Endothelial cell of umbilical vein (primary cell): ENCODE data around the gene MROH2A. TPM values are rescaled to one million over a fixed set of nuclear protein-coding genes. Genes with fewer than 3 reads are reported as not detected.

Source experiments
- BruUV-seq: library from RNA; stranded (reverse); fragments of 400-500 nt; replicated peaks from 2 replicates; lab custom pipeline; 2021; lab: Mats Ljungman, UMichigan
- CTCF ChIA-PET: fragments of 300-600, 350-600 bp; sonication (Branson Sonifier 250); formaldehyde crosslinking; loops from one replicate; lab custom pipeline; 2021; ENCODE audit warnings: antibody characterized with exemption, inconsistent platforms; lab: Charles Lee
- POLR2A ChIA-PET: fragments of 300-600, 350-600 bp; sonication (Branson Sonifier 250); formaldehyde crosslinking; loops from one replicate; lab custom pipeline; 2021; ENCODE audit warnings: antibody characterized with exemption, inconsistent platforms; lab: Charles Lee
- DNase-seq: peaks from one replicate; pipeline ENCODE4 v3.0.0-alpha.2; 2011; ENCODE audit warnings: low read depth, low spot score
- FAIRE-seq: peaks from 2 replicates; lab custom pipeline; 2011; peaks lifted over from hg19 to GRCh38; lab: Jason Lieb, UNC
- H2AFZ ChIP-seq: 2 replicates; pipeline ENCODE4 v1.6.0; 2012; ENCODE audit warnings: low read depth, low read length, control low read depth, inconsistent platforms
- H3K27ac ChIP-seq: 2 replicates; pipeline ENCODE4 v1.5.1; 2011; ENCODE audit warnings: low read depth, mild to moderate bottlenecking, control low read depth, low read length, moderate library complexity; ENCODE audit not compliant: insufficient read depth
- H3K27me3 ChIP-seq, 2 experiments: 2 replicates each; pipeline versions ENCODE4 v1.6.0 to v1.6.1; 2011; ENCODE audit warnings: low read length in 2 of 2, mixed read lengths in 1 of 2; ENCODE audit not compliant: control insufficient read depth in 2 of 2, insufficient read depth in 2 of 2
- H3K36me3 ChIP-seq, 2 experiments: 2 replicates in 1 of 2; 3 replicates in 1 of 2; pipeline ENCODE4 v1.5.1; 2011; ENCODE audit warnings: low read length in 2 of 2, mild to moderate bottlenecking in 1 of 2, moderate library complexity in 1 of 2; ENCODE audit not compliant: control insufficient read depth in 2 of 2, insufficient read depth in 2 of 2; ENCODE audit errors: extremely low read depth in 1 of 2
- H3K4me1 ChIP-seq: 3 replicates; pipeline ENCODE4 v1.5.1; 2011; ENCODE audit warnings: mild to moderate bottlenecking, low read length; ENCODE audit not compliant: control insufficient read depth, insufficient read depth; ENCODE audit errors: extremely low read depth
- H3K4me2 ChIP-seq: 2 replicates; pipeline ENCODE4 v1.6.1; 2011; ENCODE audit warnings: low read length, control low read depth, mixed read lengths; ENCODE audit not compliant: insufficient read depth
- H3K4me3 ChIP-seq, 3 experiments: fragments of 200-600 bp in 1 of 3; sonication (generic), shearing (Covaris generic) in 1 of 3; replicated peaks in 1 of 3; 2 replicates each; pipeline ENCODE4 v1.5.1; 2011 to 2016; ENCODE audit warnings: control low read depth in 3 of 3, low read length in 3 of 3, mild to moderate bottlenecking in 2 of 3, inconsistent platforms in 1 of 3, low read depth in 1 of 3, moderate library complexity in 1 of 3; ENCODE audit not compliant: insufficient read depth in 1 of 3
- H3K79me2 ChIP-seq: 2 replicates; pipeline ENCODE4 v1.6.0; 2012; ENCODE audit warnings: low read length, inconsistent platforms; ENCODE audit not compliant: control insufficient read depth, insufficient read depth
- H3K9ac ChIP-seq: replicated peaks from 2 replicates; pipeline ENCODE3; 2011; ENCODE audit warnings: low read length, control low read depth; ENCODE audit not compliant: insufficient read depth; ENCODE audit errors: extremely low read depth
- H3K9me1 ChIP-seq: replicated peaks from 3 replicates; pipeline ENCODE4 v1.6.0; 2011; ENCODE audit warnings: mild to moderate bottlenecking, low read length; ENCODE audit not compliant: control insufficient read depth, insufficient read depth; ENCODE audit errors: extremely low read depth
- H3K9me3 ChIP-seq: replicated peaks from 2 replicates; pipeline ENCODE4 v1.5.1; 2012; ENCODE audit warnings: low read length, inconsistent platforms; ENCODE audit not compliant: control insufficient read depth, insufficient read depth
- H4K20me1 ChIP-seq: replicated peaks from 2 replicates; pipeline ENCODE3; 2011; ENCODE audit warnings: mild to moderate bottlenecking, low read length; ENCODE audit not compliant: control insufficient read depth, insufficient read depth; ENCODE audit errors: extremely low read depth
- CTCF ChIP-seq, 2 donors: IDR thresholded peaks; 1 replicate in 1 of 2; 2 replicates in 1 of 2; pipeline ENCODE4 v1.5.1; 2011; ENCODE audit warnings: low read length in 2 of 2, mild to moderate bottlenecking in 2 of 2, moderate library complexity in 2 of 2, control low read depth in 1 of 2, inconsistent platforms in 1 of 2, low read depth in 1 of 2; ENCODE audit not compliant: insufficient read depth in 1 of 2; ENCODE audit errors: extremely low read depth in 1 of 2
- FOS ChIP-seq: IDR thresholded peaks from 2 replicates; pipeline ENCODE4 v1.6.1; 2011; ENCODE audit warnings: mild to moderate bottlenecking, low read length, moderate library complexity, borderline replicate concordance; ENCODE audit not compliant: insufficient read depth
- GATA2 ChIP-seq: IDR thresholded peaks from 2 replicates; pipeline ENCODE4 v1.7.0; 2011; ENCODE audit warnings: low read depth, mild to moderate bottlenecking, moderate library complexity, mixed read lengths, low read length; ENCODE audit not compliant: insufficient read length, insufficient read depth
- MAX ChIP-seq: IDR thresholded peaks from 2 replicates; pipeline ENCODE4 v1.6.1; 2011; ENCODE audit not compliant: insufficient read depth, insufficient read length
- POLR2A ChIP-seq: IDR thresholded peaks from 2 replicates; pipeline ENCODE4 v1.6.1; 2012; ENCODE audit warnings: low read depth, mild to moderate bottlenecking, control low read depth, low read length
- POLR2AphosphoS5 ChIP-seq: IDR thresholded peaks from 2 replicates; pipeline ENCODE4 v1.6.1; 2012; ENCODE audit warnings: low read depth, mild to moderate bottlenecking, control low read depth, low read length, moderate library complexity; ENCODE audit not compliant: insufficient read depth
- dilution Hi-C: fragments of 300-500 bp; cut with MboI; formaldehyde crosslinking; loops from one replicate; pipeline ENCODE4 v1.15.0; 2019; ENCODE audit warnings: low sequenced_read_pairs; ENCODE audit not compliant: extremely low pct_ligation_motif_present
- intact Hi-C: fragments of 100-400 bp; cut with micrococcal nuclease; formaldehyde crosslinking; loops from one replicate; pipeline ENCODE4 v1.10.0; 2022
- polyA plus RNA-seq, 4 experiments: library from polyadenylated mRNA; depleted of rRNA in 3 of 4; stranded (reverse) in 3 of 4; unstranded in 1 of 4; fragments of >200 nt; gene quantifications; 2 replicates each; pipeline versions ENCODE4 v1.2.1 to v1.2.3, GENCODE V29; 2011 to 2012; ENCODE audit warnings: missing spikeins in 1 of 4
- total RNA-seq: library from RNA; stranded (reverse); gene quantifications from 2 replicates; pipeline ENCODE4 v1.2.3, GENCODE V29; 2021

Gene MROH2A
- total and polyA plus RNA-seq, 2 donors (not counting 3 experiments of a cell fraction or from before 2014, with no cell fraction given) = not detected

- Histone ChIP-seq H3K27me3 (no peaks in the 10 kb centered on the region), H3K9me1 (no peaks in the 10 kb centered on the region), H3K4me1 (no peaks in the 10 kb centered on the region), H4K20me1 (no peaks in the 10 kb centered on the region), H3K79me2 (no peaks in the 10 kb centered on the region), H3K36me3 (no peaks in the 10 kb centered on the region), H3K9ac (no peak overlapping the region), H3K4me2 (no peak overlapping the region), H2AFZ (no peak overlapping the region), H3K4me3 (no peak overlapping the region), H3K9me3 (no peaks in the 10 kb centered on the region), H3K27ac (no peak overlapping the region)
- no peak for FAIRE-seq
- DNase-seq = no peak
- CTCF ChIA-PET = no interaction called here
- POLR2A ChIA-PET = no interaction called here
- dilution Hi-C loops (no loop called here), intact Hi-C loops (no loop called here)
- BruUV-seq = no TSS peak
- TF ChIP-seq MAX = no peak
- TF ChIP-seq POLR2AphosphoS5 = no peak
- no peak for TF ChIP-seq GATA2
- no peak for TF ChIP-seq CTCF (IDR thresholded peaks at IDR 0.05; ENCODE audit: extremely low read depth in 1 of 2, insufficient read depth in 1 of 2, low read depth in 1 of 2, low read length in 2 of 2)
- TF ChIP-seq FOS = no peak
- no peak for TF ChIP-seq POLR2A
Observed at GRCh38 chr2:233794128-233794658, 16.1 kb downstream of the MROH2A start.
